Activated T-helper 17 cell treated with anti-CD3 and anti-CD28 coated beads, Interleukin-2, amount 50 U/mL, for 72 hours (primary cell): ENCODE measurements around the gene LIM2. TPM values are rescaled to one million over a fixed set of nuclear protein-coding genes. Genes with fewer than 3 reads are reported as not detected.
A peak's percentile ranks its signal among the peaks of the same experiment; 100 is the strongest.

Source experiments
- ATAC-seq: fragments of 150-1000 bp; cut with Tn5 transposase; replicated peaks from 2 replicates; pipeline ENCODE4 v1.10.0; 2021; ENCODE audit warnings: mild to moderate bottlenecking, moderate library complexity
- H3K27ac Mint-ChIP-seq: one replicate; pipeline ENCODE4 v1.8.0; 2022; ENCODE audit warnings: mixed read lengths
- H3K27me3 Mint-ChIP-seq: one replicate; pipeline ENCODE4 v1.8.0; 2022; ENCODE audit warnings: mixed read lengths
- H3K36me3 Mint-ChIP-seq: one replicate; pipeline ENCODE4 v1.8.0; 2022; ENCODE audit warnings: low read depth, mild to moderate bottlenecking, mixed read lengths
- H3K4me1 Mint-ChIP-seq: one replicate; pipeline ENCODE4 v1.8.0; 2022; ENCODE audit warnings: mixed read lengths
- H3K4me3 Mint-ChIP-seq: one replicate; pipeline ENCODE4 v1.8.0; 2022; ENCODE audit warnings: mild to moderate bottlenecking, mixed read lengths
- H3K9me3 Mint-ChIP-seq: one replicate; pipeline ENCODE4 v1.8.0; 2022; ENCODE audit warnings: mixed read lengths
- total RNA-seq, 2 donors: library from RNA; stranded (reverse); gene quantifications; one replicate each; pipeline ENCODE4 v1.2.3, GENCODE V29; 2022

Gene LIM2
- total RNA-seq, 2 donors from 2014 or later, result 0.40 TPM; not detected in 1

GRCh38 chr19:51365211-51365964 lies 22.4 kb downstream of the LIM2 start:
- Mint-ChIP-seq H3K4me3 (peak overlapping the region; percentile 100), H3K27ac (peak overlapping the region; percentile 98), H3K27me3 (no peaks in the 10 kb centered on the region), H3K9me3 (no peaks in the 10 kb centered on the region), H3K4me1 (peaks cover 26% of the 10 kb centered on the region), H3K36me3 (peaks cover 33% of the 10 kb centered on the region)
- ATAC-seq, result no peak

GRCh38 chr19:51364200-51365106 lies 23.3 kb downstream of the LIM2 start:
- H3K9me3 Mint-ChIP-seq, result no peaks in the 10 kb centered on the region
- ATAC-seq, result no peak
- peak overlapping the region; percentile 91 for H3K27ac Mint-ChIP-seq
- peak overlapping the region; percentile 76 for H3K4me3 Mint-ChIP-seq
- peaks cover 25% of the 10 kb centered on the region for H3K4me1 Mint-ChIP-seq
- H3K36me3 Mint-ChIP-seq, result peaks cover 33% of the 10 kb centered on the region
- H3K27me3 Mint-ChIP-seq, result no peaks in the 10 kb centered on the region

- peaks cover 27% of the 10 kb centered on the region for H3K4me1 Mint-ChIP-seq
- no peak overlapping the region for H3K27ac Mint-ChIP-seq
- no peaks in the 10 kb centered on the region for H3K27me3 Mint-ChIP-seq
- H3K9me3 Mint-ChIP-seq, result no peaks in the 10 kb centered on the region
- no peak for ATAC-seq
- peaks cover 17% of the 10 kb centered on the region for H3K36me3 Mint-ChIP-seq
- no peak overlapping the region for H3K4me3 Mint-ChIP-seq
Measured at GRCh38 chr19:51361239-51361638, 26.5 kb downstream of the LIM2 start.

- no peak overlapping the region for H3K27ac Mint-ChIP-seq
- H3K4me3 Mint-ChIP-seq, result no peak overlapping the region
- H3K4me1 Mint-ChIP-seq, result peaks cover 32% of the 10 kb centered on the region
- no peaks in the 10 kb centered on the region for H3K9me3 Mint-ChIP-seq
- ATAC-seq, result no peak
- no peaks in the 10 kb centered on the region for H3K27me3 Mint-ChIP-seq
- peaks cover 14% of the 10 kb centered on the region for H3K36me3 Mint-ChIP-seq
Measured at GRCh38 chr19:51359294-51359693, 28.5 kb downstream of the LIM2 start.

GRCh38 chr19:51357952-51358351 lies 29.8 kb downstream of the LIM2 start:
- Mint-ChIP-seq H3K36me3 (peaks cover 6% of the 10 kb centered on the region), H3K27me3 (no peaks in the 10 kb centered on the region), H3K27ac (no peak overlapping the region), H3K9me3 (no peaks in the 10 kb centered on the region), H3K4me1 (peaks cover 22% of the 10 kb centered on the region), H3K4me3 (no peak overlapping the region)
- no peak for ATAC-seq

GRCh38 chr19:51356159-51356801 lies 31.5 kb downstream of the LIM2 start:
- Mint-ChIP-seq H3K27ac (no peak overlapping the region), H3K36me3 (peaks cover 18% of the 10 kb centered on the region), H3K4me3 (no peak overlapping the region), H3K27me3 (no peaks in the 10 kb centered on the region), H3K9me3 (no peaks in the 10 kb centered on the region), H3K4me1 (peaks cover 24% of the 10 kb centered on the region)
- ATAC-seq, result no peak

- Mint-ChIP-seq H3K27me3 (no peaks in the 10 kb centered on the region), H3K27ac (peak overlapping the region; percentile 40), H3K4me1 (peaks cover 24% of the 10 kb centered on the region), H3K4me3 (peak overlapping the region; percentile 29), H3K9me3 (no peaks in the 10 kb centered on the region), H3K36me3 (peaks cover 28% of the 10 kb centered on the region)
- ATAC-seq, result peak; percentile 37
Measured at GRCh38 chr19:51354742-51355148, 33.0 kb downstream of the LIM2 start.

- H3K4me1 Mint-ChIP-seq, result peaks cover 20% of the 10 kb centered on the region
- H3K36me3 Mint-ChIP-seq, result peaks cover 33% of the 10 kb centered on the region
- no peak for ATAC-seq
- H3K27me3 Mint-ChIP-seq, result no peaks in the 10 kb centered on the region
- peak overlapping the region; percentile 40 for H3K27ac Mint-ChIP-seq
- H3K4me3 Mint-ChIP-seq, result peak overlapping the region; percentile 29
- no peaks in the 10 kb centered on the region for H3K9me3 Mint-ChIP-seq
Measured at GRCh38 chr19:51354103-51354741, 33.6 kb downstream of the LIM2 start.

GRCh38 chr19:51352783-51353360 lies 34.9 kb downstream of the LIM2 start:
- ATAC-seq, result no peak
- Mint-ChIP-seq H3K4me3 (no peak overlapping the region), H3K27ac (peak overlapping the region; percentile 54), H3K27me3 (no peaks in the 10 kb centered on the region), H3K36me3 (peaks cover 34% of the 10 kb centered on the region), H3K4me1 (peaks cover 20% of the 10 kb centered on the region), H3K9me3 (no peaks in the 10 kb centered on the region)

GRCh38 chr19:51351266-51351990 lies 36.3 kb downstream of the LIM2 start:
- no peaks in the 10 kb centered on the region for H3K9me3 Mint-ChIP-seq
- H3K36me3 Mint-ChIP-seq, result peaks cover 45% of the 10 kb centered on the region
- no peak for ATAC-seq
- peaks cover 20% of the 10 kb centered on the region for H3K4me1 Mint-ChIP-seq
- H3K27ac Mint-ChIP-seq, result peak overlapping the region; percentile 54
- no peaks in the 10 kb centered on the region for H3K27me3 Mint-ChIP-seq
- H3K4me3 Mint-ChIP-seq, result no peak overlapping the region

- no peak overlapping the region for H3K27ac Mint-ChIP-seq
- ATAC-seq, result no peak
- peaks cover 47% of the 10 kb centered on the region for H3K36me3 Mint-ChIP-seq
- no peaks in the 10 kb centered on the region for H3K9me3 Mint-ChIP-seq
- H3K27me3 Mint-ChIP-seq, result no peaks in the 10 kb centered on the region
- H3K4me1 Mint-ChIP-seq, result peaks cover 6% of the 10 kb centered on the region
- H3K4me3 Mint-ChIP-seq, result no peak overlapping the region
Measured at GRCh38 chr19:51347209-51347928, 40.4 kb downstream of the LIM2 start.

- Mint-ChIP-seq H3K4me3 (no peak overlapping the region), H3K36me3 (peaks cover 41% of the 10 kb centered on the region), H3K4me1 (no peaks in the 10 kb centered on the region), H3K9me3 (no peaks in the 10 kb centered on the region), H3K27me3 (no peaks in the 10 kb centered on the region), H3K27ac (no peak overlapping the region)
- no peak for ATAC-seq
Measured at GRCh38 chr19:51346742-51347141, 41.0 kb downstream of the LIM2 start.

GRCh38 chr19:51345076-51345620 lies 42.6 kb downstream of the LIM2 start:
- H3K27ac Mint-ChIP-seq, result peak overlapping the region; percentile 15
- no peaks in the 10 kb centered on the region for H3K27me3 Mint-ChIP-seq
- ATAC-seq, result no peak
- no peaks in the 10 kb centered on the region for H3K4me1 Mint-ChIP-seq
- no peaks in the 10 kb centered on the region for H3K9me3 Mint-ChIP-seq
- H3K4me3 Mint-ChIP-seq, result no peak overlapping the region
- peaks cover 31% of the 10 kb centered on the region for H3K36me3 Mint-ChIP-seq
